NCI-H187 (cell line): ENCODE measurements around the gene CSF1.

Experiments
- DNase-seq, 2 experiments: peaks; one replicate each; lab custom pipeline; 2025; lab: John Stamatoyannopoulos, UW

Gene CSF1

GRCh38 chr1:109883248-109883955 is 27.2 kb upstream of the CSF1 start:
- DNase-seq, result no peak

- DNase-seq, result no peak
Observed at GRCh38 chr1:109884242-109884891, 26.3 kb upstream of the CSF1 start.

DNA sequence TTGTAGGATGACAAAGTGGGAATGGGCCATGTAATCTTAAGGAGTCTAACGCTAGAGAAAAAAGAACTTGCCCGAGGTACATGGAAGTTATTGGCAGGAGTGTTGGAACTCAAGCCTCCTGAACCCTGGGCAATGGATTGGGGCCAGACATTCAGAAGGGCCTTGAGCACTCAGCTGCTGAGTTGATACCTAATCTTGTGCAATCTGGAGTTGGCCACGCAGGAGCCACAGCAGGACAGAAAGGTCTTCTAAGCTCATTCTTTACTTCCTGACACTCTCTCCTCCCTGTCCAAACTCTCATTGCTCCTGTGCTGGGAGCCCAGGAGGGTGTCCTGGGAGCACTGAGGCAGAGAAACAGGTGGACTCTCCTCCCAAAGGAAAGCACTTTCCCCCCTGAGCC is 25.1 kb upstream of the CSF1 start:
- DNase-seq, result no peak

GRCh38 chr1:109886827-109887226 is 23.8 kb upstream of the CSF1 start:
- no peak for DNase-seq

DNA sequence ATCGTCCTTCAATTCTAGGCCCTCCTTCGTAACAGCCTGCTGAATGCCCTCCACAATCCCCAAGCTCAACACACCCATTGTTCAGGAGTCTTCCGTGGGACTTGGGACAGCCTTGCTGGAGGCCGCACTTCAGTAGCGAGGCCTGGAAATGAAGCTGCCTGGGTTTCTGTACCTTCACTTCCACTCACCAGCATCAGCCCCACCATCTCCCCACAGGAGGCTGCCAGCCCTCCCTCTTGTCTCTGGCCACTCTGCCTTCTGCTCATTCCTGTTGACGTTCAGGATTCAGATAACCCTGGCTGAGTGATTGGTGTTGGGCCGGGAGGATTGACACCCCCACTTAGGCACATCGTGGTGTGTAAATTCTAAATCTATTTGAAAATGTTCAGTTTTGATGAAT is 23.4 kb upstream of the CSF1 start:
- DNase-seq, result no peak

DNA sequence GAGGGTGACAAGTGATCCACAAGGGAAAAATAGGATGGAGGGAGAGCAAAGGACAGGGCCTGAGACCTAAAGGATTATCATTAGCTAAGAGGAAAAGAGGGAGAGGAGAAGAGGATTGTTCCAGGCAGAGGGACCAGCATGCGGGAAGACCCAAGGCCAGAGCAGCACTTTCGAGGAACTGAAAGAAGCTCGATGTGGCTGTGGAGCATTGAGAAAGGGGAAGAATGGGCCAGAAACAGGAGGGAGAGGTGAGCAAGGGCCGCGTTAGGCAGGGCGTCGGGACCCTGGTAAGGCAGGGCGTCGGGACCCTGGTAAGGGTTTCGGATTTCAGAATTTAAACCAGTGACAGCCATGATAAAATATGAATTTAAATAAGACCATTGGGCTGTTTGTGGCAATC is 22.8 kb upstream of the CSF1 start:
- DNase-seq, result no peak

DNA sequence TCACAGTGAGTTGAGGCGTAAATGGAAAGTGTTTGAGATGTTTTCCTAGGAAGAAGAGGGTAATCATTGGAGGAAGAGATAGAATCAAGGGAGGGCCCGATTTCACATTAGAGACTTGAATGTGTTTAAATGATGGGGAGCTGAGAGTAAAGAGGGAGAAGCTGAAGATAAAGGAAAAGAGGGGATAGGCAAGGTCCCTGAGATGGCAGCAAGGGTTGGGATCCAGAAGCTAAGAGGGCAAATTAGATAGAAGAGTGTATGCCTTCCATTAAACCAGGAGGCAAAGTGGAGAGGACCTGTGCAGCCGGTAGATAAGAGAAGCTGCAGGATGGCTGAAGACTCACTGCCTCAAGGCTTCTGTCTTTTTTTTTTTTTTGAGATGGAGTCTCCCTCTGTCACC is 21.6 kb upstream of the CSF1 start:
- DNase-seq, result no peak

DNA sequence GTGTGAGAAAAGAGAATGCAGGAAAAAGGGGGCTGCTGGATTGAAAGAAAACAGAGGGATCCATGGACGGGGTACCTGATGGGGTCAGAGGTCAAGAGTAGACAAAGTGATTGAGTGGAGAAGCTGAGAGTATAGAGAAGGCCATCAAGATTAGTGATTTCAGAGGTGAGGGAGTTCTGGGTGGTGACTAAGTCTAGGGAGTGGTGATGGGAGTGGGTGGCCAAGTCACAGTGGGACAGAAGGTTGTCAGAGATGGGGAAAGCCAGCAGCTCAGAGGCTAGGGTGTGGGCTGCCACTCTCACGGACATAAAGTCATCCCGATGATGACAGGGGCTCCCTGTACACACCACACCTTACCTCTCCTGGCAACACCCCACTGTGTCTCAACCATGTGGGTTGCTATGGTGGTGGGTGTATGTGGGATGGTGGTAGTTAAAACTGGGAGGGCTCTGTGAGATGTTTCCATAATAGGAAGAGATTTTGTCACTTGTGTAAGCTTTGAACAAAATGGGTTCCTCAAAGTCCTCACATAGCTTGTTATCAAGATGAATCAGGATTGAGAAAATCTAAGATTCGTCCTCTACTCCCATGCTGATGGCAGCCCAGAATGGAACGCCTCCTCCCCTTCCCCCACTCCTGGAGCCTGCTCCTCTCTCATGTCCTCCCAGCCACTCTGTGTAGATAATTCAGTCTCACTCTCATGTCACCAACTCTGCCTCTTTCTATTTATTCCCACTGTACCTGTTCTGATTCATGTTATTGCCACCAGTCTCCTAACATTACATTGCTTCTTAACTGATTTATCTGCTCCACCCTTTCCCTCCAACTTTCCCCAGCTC is 20.3 kb upstream of the CSF1 start:
- no peak for DNase-seq

GRCh38 chr1:109891930-109892329 is 18.7 kb upstream of the CSF1 start:
- DNase-seq, result no peak

- DNase-seq, result no peak
Observed at GRCh38 chr1:109892561-109893368, 17.9 kb upstream of the CSF1 start.

GRCh38 chr1:109893532-109894171 is 17.0 kb upstream of the CSF1 start:
- no peak for DNase-seq

DNA sequence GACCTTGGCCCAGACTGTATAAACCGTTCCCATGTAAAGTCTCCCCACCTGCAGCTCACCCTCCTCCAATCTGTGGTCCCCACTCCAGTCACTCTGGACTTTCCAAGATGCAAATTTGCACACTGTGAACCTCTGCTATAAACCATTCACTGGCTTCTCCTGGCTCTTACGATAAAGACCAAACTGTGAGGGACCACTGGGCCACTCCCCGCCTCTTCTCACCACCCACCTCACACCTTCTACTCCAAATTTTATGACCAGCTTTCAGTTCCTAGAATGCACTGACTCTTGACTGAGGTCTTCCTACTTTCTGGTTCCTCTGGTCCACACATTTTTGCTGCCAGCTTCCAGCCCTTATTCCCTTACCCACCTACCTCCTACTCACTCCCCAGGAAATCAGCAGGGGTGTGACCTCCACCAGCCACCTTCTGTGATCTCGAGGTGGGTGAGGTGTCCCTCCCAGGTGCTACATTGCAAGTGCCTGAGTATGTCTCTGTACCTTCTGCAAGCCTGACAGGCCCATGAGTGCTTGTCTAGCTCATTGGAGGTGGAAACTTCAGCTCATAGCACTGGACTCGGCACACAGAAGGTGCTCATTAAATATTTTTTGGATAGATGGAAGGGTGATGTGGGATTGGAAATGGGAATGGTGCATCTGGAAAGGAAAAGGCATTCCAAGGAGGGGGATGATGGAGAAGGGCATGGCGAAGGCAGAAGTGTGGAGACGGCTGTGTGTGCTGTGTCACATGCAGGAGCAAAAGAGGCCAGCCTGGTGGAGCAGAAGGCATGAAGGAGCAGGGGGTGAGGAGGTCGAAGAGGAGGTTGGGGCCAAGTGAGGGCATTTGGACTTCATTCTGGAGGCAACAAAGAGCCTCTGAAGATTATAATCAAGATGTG is 15.6 kb upstream of the CSF1 start:
- DNase-seq, result no peak

GRCh38 chr1:109895720-109896504 is 14.7 kb upstream of the CSF1 start:
- DNase-seq, result no peak

DNA sequence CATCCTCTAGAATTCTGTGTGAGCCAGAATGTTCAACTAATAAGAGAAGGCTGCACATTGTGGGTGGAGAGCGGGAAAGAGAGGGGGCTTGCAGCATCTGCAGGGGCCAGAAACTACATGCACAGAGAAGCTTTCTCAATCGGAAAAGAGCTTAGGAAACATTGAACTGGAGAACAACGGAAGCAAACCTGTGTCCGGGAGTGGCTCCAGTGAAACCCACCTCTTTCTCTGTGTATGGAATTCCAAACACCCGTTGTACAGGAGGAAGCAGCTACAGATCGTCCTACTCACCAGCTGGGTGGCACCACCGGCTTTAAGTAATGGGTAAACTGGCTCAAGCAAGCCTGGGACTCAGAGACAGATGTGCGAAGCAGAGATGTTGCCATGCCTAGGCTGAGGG is 14.0 kb upstream of the CSF1 start:
- no peak for DNase-seq

DNA sequence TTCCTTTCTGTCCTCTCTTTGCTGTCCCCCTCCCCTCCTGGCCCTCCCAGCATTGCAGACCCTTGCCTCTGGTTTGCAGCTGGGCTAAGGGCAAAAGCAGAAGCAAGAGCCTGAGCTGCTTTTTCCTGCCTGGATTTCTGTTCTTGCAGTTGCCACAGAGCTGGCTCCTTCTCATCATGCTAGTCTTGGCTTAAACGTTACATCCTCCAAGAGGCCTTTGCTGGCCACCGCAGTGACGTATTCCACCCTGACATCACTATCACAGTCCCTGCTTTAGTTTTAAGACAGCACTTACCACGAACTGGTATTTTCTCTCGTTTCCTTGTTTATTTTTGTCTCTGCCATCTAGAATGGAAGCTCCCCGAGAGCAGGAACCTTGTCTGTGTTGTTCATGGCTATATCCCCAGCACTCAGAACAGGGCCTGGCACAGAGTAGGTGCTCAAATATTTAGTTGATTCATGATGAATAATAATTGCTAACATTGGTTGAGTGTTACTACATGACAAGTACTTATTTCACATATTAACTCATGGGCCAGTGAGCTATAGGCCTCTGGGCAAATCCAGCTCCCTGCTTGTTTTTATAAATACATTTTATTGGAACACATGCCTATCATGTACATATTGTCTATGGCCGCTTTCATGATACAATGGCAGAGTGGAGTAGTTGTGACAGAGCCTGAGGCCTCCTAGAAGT is 13.2 kb upstream of the CSF1 start:
- no peak for DNase-seq

- DNase-seq, result no peak
Observed at GRCh38 chr1:109898842-109899241, 11.8 kb upstream of the CSF1 start.

DNA sequence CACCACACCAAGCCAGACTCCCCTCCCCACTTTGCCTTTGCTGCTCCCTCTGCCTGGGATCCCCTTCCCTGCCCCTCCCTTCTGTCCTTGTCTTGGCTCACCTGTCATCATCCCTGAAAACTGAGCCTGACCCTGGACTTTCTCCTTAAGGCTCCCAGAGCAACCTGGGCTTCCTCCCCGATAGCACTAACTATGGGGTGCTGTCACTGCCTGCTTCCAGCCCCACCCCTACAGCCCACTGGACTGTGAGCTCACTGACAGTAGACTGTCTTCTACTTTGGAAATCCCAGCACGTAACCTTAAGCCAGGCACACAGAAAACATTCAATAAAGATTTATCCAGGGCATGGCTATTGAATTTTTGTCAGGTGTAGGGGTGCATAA is 9.5 kb upstream of the CSF1 start:
- no peak for DNase-seq

DNA sequence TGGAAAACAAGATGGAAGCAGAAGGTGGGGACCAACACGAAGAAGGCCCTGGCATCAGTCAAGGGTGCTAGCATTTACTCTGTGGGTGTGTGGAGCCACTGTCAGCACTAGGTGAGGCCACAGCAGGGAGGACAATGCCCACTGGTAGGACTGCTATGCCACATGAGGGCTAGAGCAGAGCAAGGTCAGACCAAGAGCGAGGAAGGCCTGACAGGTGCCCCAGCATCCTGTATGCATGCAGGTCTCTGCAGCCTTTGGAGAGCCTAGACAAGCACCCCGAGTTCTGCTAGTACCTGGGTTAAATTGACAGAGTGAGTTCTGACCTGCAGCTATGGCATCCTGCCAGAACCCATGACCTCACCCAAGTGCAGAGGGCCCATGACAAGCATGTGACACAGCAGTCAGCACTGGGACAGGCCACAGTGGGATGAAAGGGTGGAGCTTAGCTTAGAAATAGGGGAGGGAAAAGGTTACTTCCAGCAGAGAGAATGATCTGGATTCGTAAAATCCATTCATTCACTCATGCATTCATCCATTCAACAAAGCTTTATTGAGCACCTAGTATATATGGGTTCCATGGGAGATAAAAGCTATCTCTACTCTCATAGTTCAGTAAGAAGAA is 9.0 kb upstream of the CSF1 start:
- no peak for DNase-seq
